Spleen (tissue), 7 donors: Measurements from ENCODE around the gene ANKRD11.

Experiments used
- CTCF ChIP-seq, 11 experiments: fragments of 200-600 bp in 7 of 11; fragments of 450-650 bp in 4 of 11; sonication (generic) in 4 of 11; IDR thresholded peaks in 8 of 11; conservative IDR thresholded peaks in 3 of 11; 1 replicate in 7 of 11; 2 replicates in 4 of 11; pipeline versions ENCODE4 v1.4.0 to v1.8.0; 2016 to 2021; ENCODE audit warnings: antibody characterized with exemption in 11 of 11, inconsistent platforms in 4 of 11, mild to moderate bottlenecking in 1 of 11
- POLR2A ChIP-seq, 3 donors: fragments of 450-650 bp; IDR thresholded peaks; one replicate each; pipeline ENCODE4 v1.5.1; 2017; ENCODE audit warnings: antibody characterized with exemption in 3 of 3, mild to moderate bottlenecking in 1 of 3
- POLR2AphosphoS5 ChIP-seq, 3 donors: sonication (generic); formaldehyde crosslinking; IDR thresholded peaks; one replicate each; pipeline ENCODE4 v1.5.1; 2017; ENCODE audit warnings: antibody characterized with exemption in 3 of 3
- donor health status: DM: no; HTN: no; CAD: no; lungs with moderate emphysema.
- donor health status: DM: no; HTN: no; CAD: no.
- donor health status: DM: no; HTN: no; CAD: no.

- no peak for TF ChIP-seq CTCF (IDR thresholded peaks at IDR 0.05 in 8 of 11, conservative IDR thresholded peaks at IDR 0.05 in 3 of 11)
- TF ChIP-seq POLR2AphosphoS5 (IDR thresholded peaks at IDR 0.05), result no peak
- TF ChIP-seq POLR2A (IDR thresholded peaks at IDR 0.05), result no peak
Observed at GRCh38 chr16:89502081-89502843, 11.9 kb upstream of the ANKRD11 start.
